Sigmoid colon (tissue), 3 donors: ENCODE measurements around the gene JAKMIP1.

ENCODE experiments used
- CTCF ChIP-seq, 4 experiments: fragments of 450-650 bp in 3 of 4; fragments of 200-600 bp in 1 of 4; IDR thresholded peaks; one replicate each; pipeline ENCODE4 v1.5.1; 2016 to 2019; ENCODE audit warnings: antibody characterized with exemption in 4 of 4, mild to moderate bottlenecking in 3 of 4, moderate library complexity in 2 of 4
- POLR2A ChIP-seq, 2 donors: fragments of 450-650 bp; IDR thresholded peaks; one replicate each; pipeline ENCODE4 v1.6.1; 2016; ENCODE audit warnings: antibody characterized with exemption in 2 of 2, mild to moderate bottlenecking in 2 of 2, moderate library complexity in 2 of 2

- no peak for TF ChIP-seq POLR2A (IDR thresholded peaks at IDR 0.05)
- TF ChIP-seq CTCF (IDR thresholded peaks at IDR 0.05), result no peak
These were observed 95.7 kb downstream of the JAKMIP1 start for GRCh38 chr4:6104541-6105130.
